GM23338 (cell line): ENCODE measurements around the gene SORCS3. TPM values are rescaled to one million over a fixed set of nuclear protein-coding genes. Genes with fewer than 3 reads are reported as not detected.

Source experiments
- ATAC-seq: fragments of 200-7000 bp; cut with Tn5 transposase; 3 replicates; pipeline ENCODE4 v1.9.1; 2020
- DNase-seq: peaks from one replicate; pipeline ENCODE4 v3.0.0-alpha.2; 2015; ENCODE audit warnings: low spot score
- H2AFZ ChIP-seq: fragments of 200-600 bp; sonication (generic); 2 replicates; pipeline ENCODE4 v1.8.0; 2016; ENCODE audit warnings: antibody characterized with exemption, mild to moderate bottlenecking, moderate library complexity
- H3F3A ChIP-seq: fragments of 200-600 bp; sonication (generic); replicated peaks from 2 replicates; pipeline ENCODE4 v1.8.0; 2017; ENCODE audit warnings: antibody characterized with exemption, mixed run types, low read depth
- H3K27ac ChIP-seq: fragments of 200-600 bp; sonication (generic); 2 replicates; pipeline ENCODE4 v1.6.1; 2016; ENCODE audit warnings: low read depth
- H3K27me3 ChIP-seq: fragments of 200-600 bp; sonication (generic); 2 replicates; pipeline ENCODE4 v1.8.0; 2016; ENCODE audit warnings: mild to moderate bottlenecking, mixed run types, moderate library complexity; ENCODE audit not compliant: insufficient read depth
- H3K36me3 ChIP-seq: fragments of 200-600 bp; sonication (generic); 2 replicates; pipeline ENCODE4 v1.8.0; 2016; ENCODE audit warnings: mild to moderate bottlenecking; ENCODE audit not compliant: insufficient read depth
- H3K4me1 ChIP-seq: fragments of 200-600 bp; sonication (generic); 2 replicates; pipeline ENCODE4 v1.8.0; 2016; ENCODE audit warnings: mild to moderate bottlenecking, moderate library complexity; ENCODE audit not compliant: insufficient read depth
- H3K4me2 ChIP-seq: fragments of 200-600 bp; sonication (generic); 2 replicates; pipeline ENCODE4 v1.7.1; 2017; ENCODE audit warnings: mixed run types
- H3K4me3 ChIP-seq: fragments of 200-600 bp; sonication (generic); 2 replicates; pipeline ENCODE4 v1.6.1; 2016; ENCODE audit warnings: mixed run types
- H3K79me2 ChIP-seq: fragments of 200-600 bp; sonication (generic); replicated peaks from 2 replicates; pipeline ENCODE4 v1.8.0; 2017; ENCODE audit warnings: mild to moderate bottlenecking; ENCODE audit not compliant: insufficient read depth
- H3K9me2 ChIP-seq: fragments of 200-600 bp; sonication (generic); 2 replicates; pipeline ENCODE4 v1.8.0; 2017; ENCODE audit not compliant: insufficient read depth
- H4K20me1 ChIP-seq: fragments of 200-600 bp; sonication (generic); replicated peaks from 2 replicates; pipeline ENCODE4 v1.8.0; 2017; ENCODE audit warnings: mild to moderate bottlenecking; ENCODE audit not compliant: insufficient read depth
- H3K27ac Mint-ChIP-seq: 2 replicates; pipeline ENCODE4 v1.8.0; 2020; ENCODE audit warnings: inconsistent platforms, mild to moderate bottlenecking, moderate library complexity, mixed read lengths
- H3K27me3 Mint-ChIP-seq: 3 replicates; pipeline ENCODE4 v1.8.0; 2022; ENCODE audit warnings: low read depth, mild to moderate bottlenecking, moderate library complexity, mixed read lengths, inconsistent platforms; ENCODE audit not compliant: insufficient read depth, poor library complexity
- H3K36me3 Mint-ChIP-seq: 3 replicates; pipeline ENCODE4 v1.8.0; 2021; ENCODE audit warnings: low read depth, mild to moderate bottlenecking, inconsistent platforms, moderate library complexity, mixed read lengths
- H3K4me1 Mint-ChIP-seq: 3 replicates; pipeline ENCODE4 v1.8.0; 2020; ENCODE audit warnings: mild to moderate bottlenecking, inconsistent platforms, mixed read lengths
- H3K4me3 Mint-ChIP-seq: 3 replicates; pipeline ENCODE4 v1.8.0; 2021; ENCODE audit warnings: moderate library complexity, mild to moderate bottlenecking, inconsistent platforms, mixed read lengths
- H3K9me3 Mint-ChIP-seq: 3 replicates; pipeline ENCODE4 v1.8.0; 2020; ENCODE audit warnings: moderate library complexity, mild to moderate bottlenecking, inconsistent platforms, mixed read lengths
- CREB1 ChIP-seq: fragments of 250-450 bp; sonication (Bioruptor Pico); IDR thresholded peaks from 2 replicates; pipeline ENCODE4 v1.5.0; 2020; ENCODE audit warnings: low read depth, mild to moderate bottlenecking, moderate library complexity
- EZH2 ChIP-seq: fragments of 200-600 bp; sonication (generic); IDR thresholded peaks from one replicate; pipeline ENCODE4 v1.8.0; 2017; ENCODE audit warnings: antibody characterized with exemption, mild to moderate bottlenecking, low read depth; ENCODE audit not compliant: unreplicated experiment
- EZH2phosphoT487 ChIP-seq: fragments of 200-600 bp; sonication (generic); IDR thresholded peaks from one replicate; pipeline ENCODE4 v1.8.1; 2018; ENCODE audit warnings: antibody characterized with exemption; ENCODE audit not compliant: unreplicated experiment
- JUNB ChIP-seq: IDR thresholded peaks from one replicate; pipeline ENCODE4 v1.6.1; 2016; ENCODE audit warnings: antibody characterized with exemption; ENCODE audit not compliant: unreplicated experiment
- NANOG ChIP-seq: IDR thresholded peaks from 2 replicates; pipeline ENCODE4 v1.6.1; 2016; ENCODE audit warnings: antibody characterized with exemption, borderline replicate concordance
- POLR2AphosphoS5 ChIP-seq: IDR thresholded peaks from 2 replicates; pipeline ENCODE4 v1.6.1; 2016; ENCODE audit warnings: antibody characterized with exemption, low read depth
- STAT1 ChIP-seq: IDR thresholded peaks from one replicate; pipeline ENCODE4 v1.6.1; 2016; ENCODE audit warnings: antibody characterized with exemption; ENCODE audit not compliant: unreplicated experiment
- ZNF114 ChIP-seq: fragments of 250-450 bp; sonication (Bioruptor Pico); IDR thresholded peaks from 2 replicates; pipeline ENCODE4 v1.5.0; 2020; ENCODE audit warnings: mild to moderate bottlenecking, moderate library complexity
- ZNF331 ChIP-seq: fragments of 250-450 bp; sonication (Bioruptor Pico); IDR thresholded peaks from 2 replicates; pipeline ENCODE4 v1.5.0; 2020; ENCODE audit warnings: low read depth, mild to moderate bottlenecking, moderate library complexity
- polyA plus RNA-seq: library from polyadenylated mRNA; unstranded; fragments of >200 nt; fragmentation: Nextera tagmentation; extraction: Ambion mirVana; gene quantifications from 2 replicates; pipeline ENCODE4 v1.2.1, GENCODE V29; 2016
- total RNA-seq: library from RNA; depleted of rRNA; stranded (reverse); fragments of >200 nt; shearing (Covaris generic); gene quantifications from 2 replicates; pipeline ENCODE4 v1.2.3, GENCODE V29; 2014
- TF ChIP-seq, protein P1 (sequence below): fragments of 250-450 bp; sonication (Bioruptor Pico); IDR thresholded peaks from 2 replicates; pipeline ENCODE4 v1.5.0; 2020; ENCODE audit warnings: mild to moderate bottlenecking, moderate library complexity
- TF ChIP-seq, protein P2 (sequence below), 2 experiments: fragments of 200-600 bp in 1 of 2; sonication (generic) in 1 of 2; conservative IDR thresholded peaks; 2 replicates each; pipeline versions ENCODE4 v1.5.1 to v1.6.1; 2016 to 2017; ENCODE audit warnings: antibody characterized with exemption in 2 of 2, low read depth in 2 of 2, mild to moderate bottlenecking in 2 of 2, moderate library complexity in 1 of 2
- TF ChIP-seq, protein P3 (sequence below): IDR thresholded peaks from one replicate; pipeline ENCODE4 v1.6.1; 2018; ENCODE audit warnings: antibody characterized with exemption; ENCODE audit not compliant: unreplicated experiment
- TF ChIP-seq, protein P4 (sequence below): IDR thresholded peaks from 2 replicates; pipeline ENCODE4 v1.6.1; 2016; ENCODE audit warnings: antibody characterized with exemption

SORCS3 gene
- total and polyA plus RNA-seq, 2 experiments from 2014 or later: 0.37 to 1.4 TPM

DNA sequence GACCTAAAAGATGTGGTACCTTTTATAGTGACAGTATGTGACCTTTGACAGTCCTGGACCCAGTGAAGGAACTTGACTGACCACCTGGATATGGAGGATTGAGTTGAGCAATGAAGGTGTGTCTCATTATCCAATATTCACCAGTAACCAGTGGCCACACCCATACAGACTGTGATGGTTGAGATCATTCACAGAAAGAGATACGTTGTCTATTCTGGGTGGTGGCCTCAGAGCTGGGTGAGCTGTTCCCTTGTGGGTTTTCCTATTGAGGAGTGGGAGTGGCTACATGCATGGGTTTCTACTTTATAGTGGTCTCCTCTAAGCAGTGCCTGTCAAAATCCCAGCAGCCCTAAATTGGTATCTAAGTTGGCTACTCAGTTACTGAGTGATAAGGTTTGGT, 507.4 kb downstream of the SORCS3 start:
- TF ChIP-seq EZH2: no peak
- no peak for TF ChIP-seq JUNB
- TF ChIP-seq, protein P1, sequence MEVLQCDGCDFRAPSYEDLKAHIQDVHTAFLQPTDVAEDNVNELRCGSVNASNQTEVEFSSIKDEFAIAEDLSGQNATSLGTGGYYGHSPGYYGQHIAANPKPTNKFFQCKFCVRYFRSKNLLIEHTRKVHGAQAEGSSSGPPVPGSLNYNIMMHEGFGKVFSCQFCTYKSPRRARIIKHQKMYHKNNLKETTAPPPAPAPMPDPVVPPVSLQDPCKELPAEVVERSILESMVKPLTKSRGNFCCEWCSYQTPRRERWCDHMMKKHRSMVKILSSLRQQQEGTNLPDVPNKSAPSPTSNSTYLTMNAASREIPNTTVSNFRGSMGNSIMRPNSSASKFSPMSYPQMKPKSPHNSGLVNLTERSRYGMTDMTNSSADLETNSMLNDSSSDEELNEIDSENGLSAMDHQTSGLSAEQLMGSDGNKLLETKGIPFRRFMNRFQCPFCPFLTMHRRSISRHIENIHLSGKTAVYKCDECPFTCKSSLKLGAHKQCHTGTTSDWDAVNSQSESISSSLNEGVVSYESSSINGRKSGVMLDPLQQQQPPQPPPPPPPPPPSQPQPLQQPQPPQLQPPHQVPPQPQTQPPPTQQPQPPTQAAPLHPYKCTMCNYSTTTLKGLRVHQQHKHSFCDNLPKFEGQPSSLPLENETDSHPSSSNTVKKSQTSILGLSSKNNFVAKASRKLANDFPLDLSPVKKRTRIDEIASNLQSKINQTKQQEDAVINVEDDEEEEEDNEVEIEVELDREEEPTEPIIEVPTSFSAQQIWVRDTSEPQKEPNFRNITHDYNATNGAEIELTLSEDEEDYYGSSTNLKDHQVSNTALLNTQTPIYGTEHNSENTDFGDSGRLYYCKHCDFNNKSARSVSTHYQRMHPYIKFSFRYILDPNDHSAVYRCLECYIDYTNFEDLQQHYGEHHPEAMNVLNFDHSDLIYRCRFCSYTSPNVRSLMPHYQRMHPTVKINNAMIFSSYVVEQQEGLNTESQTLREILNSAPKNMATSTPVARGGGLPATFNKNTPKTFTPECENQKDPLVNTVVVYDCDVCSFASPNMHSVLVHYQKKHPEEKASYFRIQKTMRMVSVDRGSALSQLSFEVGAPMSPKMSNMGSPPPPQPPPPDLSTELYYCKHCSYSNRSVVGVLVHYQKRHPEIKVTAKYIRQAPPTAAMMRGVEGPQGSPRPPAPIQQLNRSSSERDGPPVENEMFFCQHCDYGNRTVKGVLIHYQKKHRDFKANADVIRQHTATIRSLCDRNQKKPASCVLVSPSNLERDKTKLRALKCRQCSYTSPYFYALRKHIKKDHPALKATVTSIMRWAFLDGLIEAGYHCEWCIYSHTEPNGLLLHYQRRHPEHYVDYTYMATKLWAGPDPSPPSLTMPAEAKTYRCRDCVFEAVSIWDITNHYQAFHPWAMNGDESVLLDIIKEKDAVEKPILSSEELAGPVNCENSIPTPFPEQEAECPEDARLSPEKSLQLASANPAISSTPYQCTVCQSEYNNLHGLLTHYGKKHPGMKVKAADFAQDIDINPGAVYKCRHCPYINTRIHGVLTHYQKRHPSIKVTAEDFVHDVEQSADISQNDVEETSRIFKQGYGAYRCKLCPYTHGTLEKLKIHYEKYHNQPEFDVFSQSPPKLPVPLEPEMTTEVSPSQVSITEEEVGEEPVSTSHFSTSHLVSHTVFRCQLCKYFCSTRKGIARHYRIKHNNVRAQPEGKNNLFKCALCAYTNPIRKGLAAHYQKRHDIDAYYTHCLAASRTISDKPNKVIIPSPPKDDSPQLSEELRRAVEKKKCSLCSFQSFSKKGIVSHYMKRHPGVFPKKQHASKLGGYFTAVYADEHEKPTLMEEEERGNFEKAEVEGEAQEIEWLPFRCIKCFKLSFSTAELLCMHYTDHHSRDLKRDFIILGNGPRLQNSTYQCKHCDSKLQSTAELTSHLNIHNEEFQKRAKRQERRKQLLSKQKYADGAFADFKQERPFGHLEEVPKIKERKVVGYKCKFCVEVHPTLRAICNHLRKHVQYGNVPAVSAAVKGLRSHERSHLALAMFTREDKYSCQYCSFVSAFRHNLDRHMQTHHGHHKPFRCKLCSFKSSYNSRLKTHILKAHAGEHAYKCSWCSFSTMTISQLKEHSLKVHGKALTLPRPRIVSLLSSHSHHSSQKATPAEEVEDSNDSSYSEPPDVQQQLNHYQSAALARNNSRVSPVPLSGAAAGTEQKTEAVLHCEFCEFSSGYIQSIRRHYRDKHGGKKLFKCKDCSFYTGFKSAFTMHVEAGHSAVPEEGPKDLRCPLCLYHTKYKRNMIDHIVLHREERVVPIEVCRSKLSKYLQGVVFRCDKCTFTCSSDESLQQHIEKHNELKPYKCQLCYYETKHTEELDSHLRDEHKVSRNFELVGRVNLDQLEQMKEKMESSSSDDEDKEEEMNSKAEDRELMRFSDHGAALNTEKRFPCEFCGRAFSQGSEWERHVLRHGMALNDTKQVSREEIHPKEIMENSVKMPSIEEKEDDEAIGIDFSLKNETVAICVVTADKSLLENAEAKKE (CRISPR knock-in tag): no peak
- TF ChIP-seq STAT1: no peak
- TF ChIP-seq, protein P2, sequence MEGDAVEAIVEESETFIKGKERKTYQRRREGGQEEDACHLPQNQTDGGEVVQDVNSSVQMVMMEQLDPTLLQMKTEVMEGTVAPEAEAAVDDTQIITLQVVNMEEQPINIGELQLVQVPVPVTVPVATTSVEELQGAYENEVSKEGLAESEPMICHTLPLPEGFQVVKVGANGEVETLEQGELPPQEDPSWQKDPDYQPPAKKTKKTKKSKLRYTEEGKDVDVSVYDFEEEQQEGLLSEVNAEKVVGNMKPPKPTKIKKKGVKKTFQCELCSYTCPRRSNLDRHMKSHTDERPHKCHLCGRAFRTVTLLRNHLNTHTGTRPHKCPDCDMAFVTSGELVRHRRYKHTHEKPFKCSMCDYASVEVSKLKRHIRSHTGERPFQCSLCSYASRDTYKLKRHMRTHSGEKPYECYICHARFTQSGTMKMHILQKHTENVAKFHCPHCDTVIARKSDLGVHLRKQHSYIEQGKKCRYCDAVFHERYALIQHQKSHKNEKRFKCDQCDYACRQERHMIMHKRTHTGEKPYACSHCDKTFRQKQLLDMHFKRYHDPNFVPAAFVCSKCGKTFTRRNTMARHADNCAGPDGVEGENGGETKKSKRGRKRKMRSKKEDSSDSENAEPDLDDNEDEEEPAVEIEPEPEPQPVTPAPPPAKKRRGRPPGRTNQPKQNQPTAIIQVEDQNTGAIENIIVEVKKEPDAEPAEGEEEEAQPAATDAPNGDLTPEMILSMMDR (conservative IDR thresholded peaks at IDR 0.05; ENCODE audit: low read depth in 2 of 2): no peak
- no peak for TF ChIP-seq ZNF331
- TF ChIP-seq, protein P3, sequence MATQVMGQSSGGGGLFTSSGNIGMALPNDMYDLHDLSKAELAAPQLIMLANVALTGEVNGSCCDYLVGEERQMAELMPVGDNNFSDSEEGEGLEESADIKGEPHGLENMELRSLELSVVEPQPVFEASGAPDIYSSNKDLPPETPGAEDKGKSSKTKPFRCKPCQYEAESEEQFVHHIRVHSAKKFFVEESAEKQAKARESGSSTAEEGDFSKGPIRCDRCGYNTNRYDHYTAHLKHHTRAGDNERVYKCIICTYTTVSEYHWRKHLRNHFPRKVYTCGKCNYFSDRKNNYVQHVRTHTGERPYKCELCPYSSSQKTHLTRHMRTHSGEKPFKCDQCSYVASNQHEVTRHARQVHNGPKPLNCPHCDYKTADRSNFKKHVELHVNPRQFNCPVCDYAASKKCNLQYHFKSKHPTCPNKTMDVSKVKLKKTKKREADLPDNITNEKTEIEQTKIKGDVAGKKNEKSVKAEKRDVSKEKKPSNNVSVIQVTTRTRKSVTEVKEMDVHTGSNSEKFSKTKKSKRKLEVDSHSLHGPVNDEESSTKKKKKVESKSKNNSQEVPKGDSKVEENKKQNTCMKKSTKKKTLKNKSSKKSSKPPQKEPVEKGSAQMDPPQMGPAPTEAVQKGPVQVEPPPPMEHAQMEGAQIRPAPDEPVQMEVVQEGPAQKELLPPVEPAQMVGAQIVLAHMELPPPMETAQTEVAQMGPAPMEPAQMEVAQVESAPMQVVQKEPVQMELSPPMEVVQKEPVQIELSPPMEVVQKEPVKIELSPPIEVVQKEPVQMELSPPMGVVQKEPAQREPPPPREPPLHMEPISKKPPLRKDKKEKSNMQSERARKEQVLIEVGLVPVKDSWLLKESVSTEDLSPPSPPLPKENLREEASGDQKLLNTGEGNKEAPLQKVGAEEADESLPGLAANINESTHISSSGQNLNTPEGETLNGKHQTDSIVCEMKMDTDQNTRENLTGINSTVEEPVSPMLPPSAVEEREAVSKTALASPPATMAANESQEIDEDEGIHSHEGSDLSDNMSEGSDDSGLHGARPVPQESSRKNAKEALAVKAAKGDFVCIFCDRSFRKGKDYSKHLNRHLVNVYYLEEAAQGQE: no peak
- TF ChIP-seq, protein P4, sequence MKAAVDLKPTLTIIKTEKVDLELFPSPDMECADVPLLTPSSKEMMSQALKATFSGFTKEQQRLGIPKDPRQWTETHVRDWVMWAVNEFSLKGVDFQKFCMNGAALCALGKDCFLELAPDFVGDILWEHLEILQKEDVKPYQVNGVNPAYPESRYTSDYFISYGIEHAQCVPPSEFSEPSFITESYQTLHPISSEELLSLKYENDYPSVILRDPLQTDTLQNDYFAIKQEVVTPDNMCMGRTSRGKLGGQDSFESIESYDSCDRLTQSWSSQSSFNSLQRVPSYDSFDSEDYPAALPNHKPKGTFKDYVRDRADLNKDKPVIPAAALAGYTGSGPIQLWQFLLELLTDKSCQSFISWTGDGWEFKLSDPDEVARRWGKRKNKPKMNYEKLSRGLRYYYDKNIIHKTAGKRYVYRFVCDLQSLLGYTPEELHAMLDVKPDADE: no peak
- no peak for TF ChIP-seq CREB1
- TF ChIP-seq NANOG: no peak
- no peak for TF ChIP-seq EZH2phosphoT487
- TF ChIP-seq ZNF114 (CRISPR knock-in tag): no peak
- no peak for TF ChIP-seq POLR2AphosphoS5
- no peaks in the 10 kb centered on the region for H3K27me3 ChIP-seq
- no peaks in the 10 kb centered on the region for H3F3A ChIP-seq
- Mint-ChIP-seq H3K36me3 (no peaks in the 10 kb centered on the region), H3K4me3 (no peak overlapping the region), H3K27ac (no peak overlapping the region), H3K27me3 (peaks cover 1% of the 10 kb centered on the region), H3K9me3 (no peaks in the 10 kb centered on the region), H3K4me1 (peaks cover 7% of the 10 kb centered on the region)
- no peak overlapping the region for H3K4me3 ChIP-seq
- H3K27ac ChIP-seq: no peak overlapping the region
- DNase-seq: no peak
- ATAC-seq: no peak
- H4K20me1 ChIP-seq: no peaks in the 10 kb centered on the region
- H3K4me1 ChIP-seq: no peaks in the 10 kb centered on the region
- H2AFZ ChIP-seq: no peak overlapping the region
- H3K4me2 ChIP-seq: no peak overlapping the region
- H3K79me2 ChIP-seq: no peaks in the 10 kb centered on the region
- H3K9me2 ChIP-seq: 0 out of 2 replicates have a peak, but pooled peaks cover 7% of the 10 kb centered on the region
- H3K36me3 ChIP-seq: no peaks in the 10 kb centered on the region
